H1 (cell line): ENCODE data around the gene NEK9.

Experiments used
- BACH1 ChIP-seq: IDR thresholded peaks from 2 replicates; pipeline ENCODE4 v1.6.1; 2012; ENCODE audit warnings: low read length, improper control_type of control experiment
- CBX5 ChIP-seq: fragments of 300-800, 300-1000 bp; sonication (generic); IDR thresholded peaks from 2 replicates; pipeline ENCODE4 v1.7.1; 2016; ENCODE audit warnings: antibody characterized with exemption, low read length, low read depth
- CHD2 ChIP-seq: IDR thresholded peaks from 2 replicates; pipeline ENCODE4 v1.6.1; 2012; ENCODE audit warnings: low read length, improper control_type of control experiment
- EZH2 ChIP-seq: fragments of 200-600 bp; sonication (generic); IDR thresholded peaks from 2 replicates; pipeline ENCODE4 v1.7.1; 2012; ENCODE audit warnings: low read depth, mild to moderate bottlenecking, moderate library complexity, low read length, inconsistent platforms; ENCODE audit not compliant: severe bottlenecking
- JUN ChIP-seq: IDR thresholded peaks from 2 replicates; pipeline ENCODE4 v1.6.1; 2011; ENCODE audit warnings: low read depth, mild to moderate bottlenecking, improper control_type of control experiment, low read length
- JUND ChIP-seq: IDR thresholded peaks from 2 replicates; pipeline ENCODE4 v1.6.1; 2011; ENCODE audit warnings: mild to moderate bottlenecking, improper control_type of control experiment, low read length
- MAFK ChIP-seq: IDR thresholded peaks from 2 replicates; pipeline ENCODE4 v1.6.1; 2012; ENCODE audit warnings: low read depth, mild to moderate bottlenecking, improper control_type of control experiment, low read length
- POLR2A ChIP-seq, 2 experiments: IDR thresholded peaks; 1 replicate in 1 of 2; 2 replicates in 1 of 2; pipeline ENCODE4 v1.6.1; 2011; ENCODE audit warnings: low read depth in 2 of 2, low read length in 2 of 2, mild to moderate bottlenecking in 2 of 2; ENCODE audit errors: control extremely low read depth in 1 of 2
- RAD21 ChIP-seq, 2 experiments: IDR thresholded peaks in 1 of 2; conservative IDR thresholded peaks in 1 of 2; 2 replicates each; pipeline ENCODE4 v1.6.1; 2011; ENCODE audit warnings: low read depth in 2 of 2, low read length in 2 of 2, improper control_type of control experiment in 1 of 2, inconsistent platforms in 1 of 2, mild to moderate bottlenecking in 1 of 2, moderate library complexity in 1 of 2
- RFX5 ChIP-seq: IDR thresholded peaks from 2 replicates; pipeline ENCODE4 v1.6.1; 2011; ENCODE audit warnings: low read depth, low read length, improper control_type of control experiment, borderline replicate concordance
- SIN3A ChIP-seq, 2 experiments: IDR thresholded peaks in 1 of 2; conservative IDR thresholded peaks in 1 of 2; 2 replicates each; pipeline ENCODE4 v1.6.1; 2011 to 2012; ENCODE audit warnings: low read length in 2 of 2, improper control_type of control experiment in 1 of 2, low read depth in 1 of 2, mild to moderate bottlenecking in 1 of 2
- SP1 ChIP-seq: IDR thresholded peaks from 2 replicates; pipeline ENCODE4 v1.6.1; 2011; ENCODE audit warnings: low read depth, low read length
- TF ChIP-seq, protein P1 (sequence below), 3 experiments: IDR thresholded peaks; 1 replicate in 2 of 3; 2 replicates in 1 of 3; pipeline versions ENCODE4 v1.5.1 to v1.6.1; 2011; ENCODE audit warnings: low read length in 3 of 3, mild to moderate bottlenecking in 3 of 3, inconsistent platforms in 2 of 3, low read depth in 1 of 3, moderate library complexity in 1 of 3; ENCODE audit not compliant: insufficient read depth in 1 of 3; ENCODE audit errors: control extremely low read depth in 1 of 3

DNA sequence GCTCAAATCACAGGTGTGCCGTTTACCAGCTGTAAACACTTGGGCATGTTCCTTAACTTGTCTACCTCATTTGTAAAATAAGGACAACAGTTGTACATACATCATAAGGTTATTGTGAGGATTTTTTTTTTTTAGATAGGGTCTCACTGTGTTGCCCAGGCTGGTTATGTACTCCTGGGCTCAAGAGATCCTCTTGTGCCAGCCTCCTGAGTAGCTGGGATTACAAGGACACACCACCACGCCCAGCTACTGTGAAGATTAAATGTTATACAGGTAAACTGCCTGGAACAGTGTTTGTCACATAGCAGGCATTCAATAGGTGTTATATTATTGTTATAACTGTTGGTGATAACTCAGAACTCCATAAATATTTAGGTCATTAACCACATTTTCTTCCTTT is 36.8 kb upstream of the NEK9 start:
- TF ChIP-seq MAFK (no peak), JUN (no peak), SIN3A (conservative IDR thresholded peaks at IDR 0.05 in 1 of 2, IDR thresholded peaks at IDR 0.05 in 1 of 2; ENCODE audit: low read depth in 1 of 2, low read length in 2 of 2) (no peak), EZH2 (no peak), SP1 (no peak), CHD2 (no peak), POLR2A (IDR thresholded peaks at IDR 0.05; ENCODE audit: control extremely low read depth in 1 of 2, low read depth in 2 of 2, low read length in 2 of 2) (no peak), RAD21 (IDR thresholded peaks at IDR 0.05 in 1 of 2, conservative IDR thresholded peaks at IDR 0.05 in 1 of 2; ENCODE audit: low read depth in 2 of 2, low read length in 2 of 2) (no peak), CBX5 (no peak), RFX5 (no peak), BACH1 (no peak), JUND (no peak)
- TF ChIP-seq, protein P1, sequence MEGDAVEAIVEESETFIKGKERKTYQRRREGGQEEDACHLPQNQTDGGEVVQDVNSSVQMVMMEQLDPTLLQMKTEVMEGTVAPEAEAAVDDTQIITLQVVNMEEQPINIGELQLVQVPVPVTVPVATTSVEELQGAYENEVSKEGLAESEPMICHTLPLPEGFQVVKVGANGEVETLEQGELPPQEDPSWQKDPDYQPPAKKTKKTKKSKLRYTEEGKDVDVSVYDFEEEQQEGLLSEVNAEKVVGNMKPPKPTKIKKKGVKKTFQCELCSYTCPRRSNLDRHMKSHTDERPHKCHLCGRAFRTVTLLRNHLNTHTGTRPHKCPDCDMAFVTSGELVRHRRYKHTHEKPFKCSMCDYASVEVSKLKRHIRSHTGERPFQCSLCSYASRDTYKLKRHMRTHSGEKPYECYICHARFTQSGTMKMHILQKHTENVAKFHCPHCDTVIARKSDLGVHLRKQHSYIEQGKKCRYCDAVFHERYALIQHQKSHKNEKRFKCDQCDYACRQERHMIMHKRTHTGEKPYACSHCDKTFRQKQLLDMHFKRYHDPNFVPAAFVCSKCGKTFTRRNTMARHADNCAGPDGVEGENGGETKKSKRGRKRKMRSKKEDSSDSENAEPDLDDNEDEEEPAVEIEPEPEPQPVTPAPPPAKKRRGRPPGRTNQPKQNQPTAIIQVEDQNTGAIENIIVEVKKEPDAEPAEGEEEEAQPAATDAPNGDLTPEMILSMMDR (IDR thresholded peaks at IDR 0.05; ENCODE audit: control extremely low read depth in 1 of 3, insufficient read depth in 1 of 3, low read depth in 1 of 3, low read length in 3 of 3) = no peak
